Liver (tissue), 9 donors: Measurements from ENCODE around the gene USP49. TPM values are rescaled to one million over a fixed set of nuclear protein-coding genes. Genes with fewer than 3 reads are reported as not detected.

Experiments
- DNase-seq: peaks from one replicate; pipeline ENCODE4 v3.0.0-alpha.2; 2017; ENCODE audit warnings: low spot score
- H3K27ac ChIP-seq, 2 donors: one replicate each; pipeline ENCODE4 v1.7.0; 2013; ENCODE audit warnings: inconsistent platforms in 2 of 2, low read length in 2 of 2, control low read depth in 1 of 2, low read depth in 1 of 2, mild to moderate bottlenecking in 1 of 2
- H3K27me3 ChIP-seq, 4 donors: one replicate each; pipeline versions ENCODE4 v1.6.1 to v1.7.0; 2013; ENCODE audit warnings: low read length in 3 of 4, inconsistent platforms in 1 of 4, mild to moderate bottlenecking in 1 of 4, moderate library complexity in 1 of 4; ENCODE audit not compliant: control insufficient read depth in 4 of 4, insufficient read depth in 4 of 4
- H3K36me3 ChIP-seq, 4 donors: one replicate each; pipeline versions ENCODE4 v1.6.1 to v1.7.0; 2013; ENCODE audit warnings: low read length in 3 of 4, mild to moderate bottlenecking in 3 of 4, low read depth in 1 of 4, moderate library complexity in 1 of 4; ENCODE audit not compliant: control insufficient read depth in 4 of 4, insufficient read depth in 3 of 4
- H3K4me1 ChIP-seq, 4 donors: one replicate each; pipeline versions ENCODE4 v1.6.1 to v1.7.0; 2013; ENCODE audit warnings: low read length in 3 of 4, mild to moderate bottlenecking in 3 of 4, moderate library complexity in 1 of 4; ENCODE audit not compliant: control insufficient read depth in 4 of 4, insufficient read depth in 4 of 4
- H3K4me3 ChIP-seq, 3 donors: one replicate each; pipeline versions ENCODE4 v1.6.1 to v1.7.0; 2013; ENCODE audit warnings: low read length in 3 of 3, control low read depth in 1 of 3, low read depth in 1 of 3, mild to moderate bottlenecking in 1 of 3
- H3K9ac ChIP-seq, 2 donors: one replicate each; pipeline ENCODE4 v1.7.0; 2013; ENCODE audit warnings: low read length in 2 of 2, mild to moderate bottlenecking in 2 of 2, moderate library complexity in 2 of 2, control low read depth in 1 of 2, low read depth in 1 of 2
- H3K9me3 ChIP-seq, 4 donors: one replicate each; pipeline versions ENCODE4 v1.6.1 to v1.7.0; 2013; ENCODE audit warnings: low read length in 3 of 4; ENCODE audit not compliant: control insufficient read depth in 4 of 4
- ATF3 ChIP-seq: IDR thresholded peaks from 2 replicates; pipeline ENCODE4 v1.6.1; 2016; ENCODE audit warnings: antibody characterized with exemption
- CTCF ChIP-seq: fragments of 150-350 bp; IDR thresholded peaks from 2 replicates; pipeline ENCODE4 v1.5.1; 2017; ENCODE audit warnings: improper control_type of control experiment, low read depth, low read length; ENCODE audit not compliant: missing input control
- EGR1 ChIP-seq, 2 donors: IDR thresholded peaks; 2 replicates each; pipeline ENCODE4 v1.6.1; 2016 to 2018; ENCODE audit warnings: antibody characterized with exemption in 2 of 2, low read depth in 2 of 2
- FOXA1 ChIP-seq: IDR thresholded peaks from 2 replicates; pipeline ENCODE4 v1.6.1; 2016; ENCODE audit warnings: antibody characterized with exemption
- FOXA2 ChIP-seq: IDR thresholded peaks from 2 replicates; pipeline ENCODE4 v1.6.1; 2016; ENCODE audit warnings: antibody characterized with exemption
- GABPA ChIP-seq, 2 donors: IDR thresholded peaks in 1 of 2; conservative IDR thresholded peaks in 1 of 2; 2 replicates each; pipeline ENCODE4 v1.6.1; 2016; ENCODE audit warnings: antibody characterized with exemption in 2 of 2, mild to moderate bottlenecking in 1 of 2, moderate library complexity in 1 of 2
- HNF4A ChIP-seq, 2 donors: conservative IDR thresholded peaks; 2 replicates each; pipeline ENCODE4 v1.6.1; 2016; ENCODE audit warnings: antibody characterized with exemption in 2 of 2, mild to moderate bottlenecking in 2 of 2
- HNF4G ChIP-seq: IDR thresholded peaks from 2 replicates; pipeline ENCODE4 v1.6.1; 2016; ENCODE audit warnings: antibody characterized with exemption
- JUND ChIP-seq, 2 donors: IDR thresholded peaks; 2 replicates each; pipeline ENCODE4 v1.6.1; 2016; ENCODE audit warnings: antibody characterized with exemption in 2 of 2
- MAX ChIP-seq: IDR thresholded peaks from 2 replicates; pipeline ENCODE4 v1.6.1; 2016; ENCODE audit warnings: antibody characterized with exemption
- NR2F2 ChIP-seq: IDR thresholded peaks from 2 replicates; pipeline ENCODE4 v1.6.1; 2016; ENCODE audit warnings: antibody characterized with exemption
- RAD21 ChIP-seq, 2 donors: IDR thresholded peaks; 2 replicates each; pipeline ENCODE4 v1.6.1; 2016; ENCODE audit warnings: antibody characterized with exemption in 2 of 2, mild to moderate bottlenecking in 2 of 2
- RXRA ChIP-seq, 2 donors: IDR thresholded peaks; 2 replicates each; pipeline ENCODE4 v1.6.1; 2017 to 2018; ENCODE audit warnings: antibody characterized with exemption in 2 of 2, mild to moderate bottlenecking in 1 of 2
- SP1 ChIP-seq: IDR thresholded peaks from 2 replicates; pipeline ENCODE4 v1.6.1; 2018; ENCODE audit warnings: antibody characterized with exemption, mild to moderate bottlenecking
- TAF1 ChIP-seq: conservative IDR thresholded peaks from 2 replicates; pipeline ENCODE4 v1.6.1; 2016; ENCODE audit warnings: antibody characterized with exemption, mild to moderate bottlenecking
- YY1 ChIP-seq: IDR thresholded peaks from 2 replicates; pipeline ENCODE4 v1.6.1; 2016; ENCODE audit warnings: antibody characterized with exemption, mild to moderate bottlenecking
- ZBTB33 ChIP-seq: IDR thresholded peaks from 2 replicates; pipeline ENCODE4 v1.6.1; 2016; ENCODE audit warnings: antibody characterized with exemption
- WGBS: extraction: QIAGEN DNeasy Blood & Tissue Kit; methylation state at CpG from one replicate; pipeline ENCODE4 v1.1.7; 2013; 5-methylcytosine and 5-hydroxymethylcytosine counted together
- polyA plus RNA-seq, 2 donors: library from polyadenylated mRNA; stranded (reverse) in 1 of 2; unstranded in 1 of 2; fragments of 200-250 nt in 1 of 2; fragments of >200 nt in 1 of 2; fragmentation: Nextera tagmentation in 1 of 2; extraction: Ambion mirVana in 1 of 2; gene quantifications; one replicate each; pipeline versions ENCODE4 v1.2.1 to v1.2.3, GENCODE V29; 2013 to 2015
- total RNA-seq, 2 donors: library from RNA; depleted of rRNA; stranded (reverse); fragments of >200 nt; gene quantifications; one replicate each; pipeline ENCODE4 v1.2.3, GENCODE V29; 2014
- donor health status: healthy.
- donor health status: healthy.
- donor health status: healthy.
- donor health status: healthy.
- donor health status: healthy.

The USP49 gene
- total and polyA plus RNA-seq, 4 donors = 0.33 to 3.4 (median 1.1) TPM

- no peak for TF ChIP-seq EGR1 (IDR thresholded peaks at IDR 0.05; ENCODE audit: low read depth in 2 of 2)
- no peak for TF ChIP-seq RXRA (IDR thresholded peaks at IDR 0.05)
- no peak for TF ChIP-seq FOXA2
- TF ChIP-seq GABPA (IDR thresholded peaks at IDR 0.05 in 1 of 2, conservative IDR thresholded peaks at IDR 0.05 in 1 of 2) = no peak
- no peak for TF ChIP-seq NR2F2
- no peak for TF ChIP-seq JUND (IDR thresholded peaks at IDR 0.05)
- no peak for TF ChIP-seq FOXA1
- no peak for TF ChIP-seq HNF4G
- no peak for TF ChIP-seq RAD21 (IDR thresholded peaks at IDR 0.05)
- TF ChIP-seq MAX = no peak
- TF ChIP-seq CTCF = no peak
- no peak for TF ChIP-seq ATF3
- TF ChIP-seq HNF4A (conservative IDR thresholded peaks at IDR 0.05) = no peak
- TF ChIP-seq YY1 = no peak
- TF ChIP-seq TAF1 = no peak
- TF ChIP-seq SP1 = no peak
- Histone ChIP-seq H3K27me3 (no peaks in the 10 kb centered on the region), H3K36me3 (peaks cover 0 to 3% (median 1%) of the 10 kb centered on the region in 4 donors), H3K27ac (no peak overlapping the region), H3K4me3 (peak overlapping the region; percentile 91 to 95 (median 93)), H3K9me3 (no peaks in the 10 kb centered on the region), H3K9ac (peak overlapping the region; percentile 45 to 61), H3K4me1 (peaks cover 2 to 36% (median 25%) of the 10 kb centered on the region in 4 donors)
- DNase-seq = no peak
- WGBS = 12% methylated on average over 7 of the region's 7 CpGs
Observed at GRCh38 chr6:41922154-41922553, 27.0 kb upstream of the USP49 start.

GRCh38 chr6:41921712-41921998 lies 26.5 kb upstream of the USP49 start:
- Histone ChIP-seq H3K9me3 (no peaks in the 10 kb centered on the region), H3K9ac (peak overlapping the region in 1 of 2 donors; percentile 61), H3K4me3 (peak overlapping the region; percentile 91 to 95 (median 93)), H3K36me3 (peaks cover 0 to 3% (median 1%) of the 10 kb centered on the region in 4 donors), H3K27ac (peak overlapping the region; percentile 99 to 100), H3K27me3 (no peaks in the 10 kb centered on the region), H3K4me1 (peaks cover 2 to 36% (median 25%) of the 10 kb centered on the region in 4 donors)
- under 1% methylated on average over 20 of the region's 20 CpGs for WGBS
- no peak for DNase-seq
- TF ChIP-seq RXRA (IDR thresholded peaks at IDR 0.05) (no peak), TAF1 (no peak), FOXA2 (no peak), HNF4A (conservative IDR thresholded peaks at IDR 0.05) (no peak), ZBTB33 (no peak), JUND (IDR thresholded peaks at IDR 0.05) (no peak), SP1 (no peak), RAD21 (IDR thresholded peaks at IDR 0.05) (no peak), NR2F2 (no peak), HNF4G (no peak), ATF3 (no peak), EGR1 (IDR thresholded peaks at IDR 0.05; ENCODE audit: low read depth in 2 of 2) (no peak)
